Measurements from ENCODE around the gene PPIG. TPM values are rescaled to one million over a fixed set of nuclear protein-coding genes. Genes with fewer than 3 reads are reported as not detected.

The PPIG gene
- polyA plus RNA-seq, 1 of the 3 experiments (the other 2 are of a cell fraction): 8.3 TPM

Other genes starting within 250 kb of the PPIG start
- gene LRP2, start 221.8 kb upstream of the PPIG start, polyA plus RNA-seq (2012; rRNA removed): not detected in 2 replicates
- gene BBS5, start 104.9 kb upstream of the PPIG start, polyA plus RNA-seq (2012; rRNA removed): 3.8 TPM in 2 replicates
- gene KLHL41, start 74.6 kb upstream of the PPIG start, polyA plus RNA-seq (2012; rRNA removed): 0.26 and 0.42 TPM in 2 replicates
- 8.7 and 14.9 TPM in 2 replicates for gene FASTKD1, start 10.5 kb upstream of the PPIG start, polyA plus RNA-seq (2012; rRNA removed)
- 0.03 TPM in 1 of 2 replicates, not detected in the other for gene CFAP210, start 110.1 kb downstream of the PPIG start, polyA plus RNA-seq (2012; rRNA removed)
- gene PHOSPHO2, start 110.1 kb downstream of the PPIG start, polyA plus RNA-seq (2012; rRNA removed): 0.99 and 1.1 TPM in 2 replicates
- gene KLHL23, start 149.5 kb downstream of the PPIG start, polyA plus RNA-seq (2012; rRNA removed): 5.2 and 6.1 TPM in 2 replicates
- gene SSB, start 214.5 kb downstream of the PPIG start, polyA plus RNA-seq (2012; rRNA removed): 60.8 and 80.3 TPM in 2 replicates
- gene METTL5, start 240.6 kb downstream of the PPIG start, polyA plus RNA-seq (2012; rRNA removed): 40.7 and 51.3 TPM in 2 replicates
- 5.2 and 6.7 TPM in 2 replicates for gene UBR3, start 243.1 kb downstream of the PPIG start, polyA plus RNA-seq (2012; rRNA removed)